ENCODE results near the gene MTFR2.
A peak's percentile ranks its signal among the peaks of the same experiment; 100 is the strongest.

The MTFR2 gene

DNA sequence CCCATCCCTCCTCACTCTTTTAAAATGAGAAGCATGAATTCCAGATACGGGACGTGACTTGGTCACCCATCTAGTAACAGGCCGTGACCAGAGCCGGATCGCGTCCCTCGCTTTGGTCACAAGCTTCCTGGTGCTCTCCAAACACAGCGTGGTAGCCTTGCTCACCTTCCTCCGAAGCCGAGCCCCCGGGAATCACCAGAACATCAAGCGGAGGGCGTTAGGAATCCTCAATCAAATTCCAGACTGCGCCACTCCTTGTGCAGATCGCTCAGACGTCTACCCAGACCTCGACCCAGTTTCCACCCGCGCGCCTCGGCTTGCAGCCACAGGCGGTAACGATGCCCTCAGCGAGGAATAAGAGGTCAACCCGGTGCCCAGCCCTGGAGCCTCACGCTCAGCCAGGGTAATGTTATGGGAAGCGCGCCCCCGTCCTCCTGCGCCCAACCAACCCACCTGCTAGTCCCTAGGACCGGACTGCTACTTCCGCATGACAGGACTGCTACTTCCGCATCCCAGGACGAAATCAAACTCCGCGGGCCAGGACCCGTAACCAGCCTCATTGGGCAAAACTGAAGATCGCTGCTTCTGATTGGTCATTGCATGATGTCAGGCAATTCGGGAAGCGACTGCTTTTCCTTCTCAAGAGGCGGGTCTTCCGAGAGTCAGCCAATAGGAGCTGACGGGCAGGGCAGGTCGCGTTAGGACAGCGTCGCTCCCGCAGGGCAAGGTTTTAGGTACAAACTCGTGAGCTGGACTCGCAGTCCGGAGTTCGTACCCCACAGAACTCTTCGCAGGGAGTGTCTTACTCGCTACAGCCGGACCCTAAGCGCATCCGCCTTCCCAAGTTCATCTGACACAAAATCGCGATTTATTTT is at the start of gene MTFR2:
TSS of gene MTFR2 (minus strand) at position 501 of the 875 bp plus-strand sequence. CDS start 1,212 bp downstream, outside the sequence.
- DNase-seq, result peak; percentile 99

- no peak for DNase-seq
Observed at GRCh38 chr6:136294621-136295020, 44.5 kb upstream of the MTFR2 start.

DNA sequence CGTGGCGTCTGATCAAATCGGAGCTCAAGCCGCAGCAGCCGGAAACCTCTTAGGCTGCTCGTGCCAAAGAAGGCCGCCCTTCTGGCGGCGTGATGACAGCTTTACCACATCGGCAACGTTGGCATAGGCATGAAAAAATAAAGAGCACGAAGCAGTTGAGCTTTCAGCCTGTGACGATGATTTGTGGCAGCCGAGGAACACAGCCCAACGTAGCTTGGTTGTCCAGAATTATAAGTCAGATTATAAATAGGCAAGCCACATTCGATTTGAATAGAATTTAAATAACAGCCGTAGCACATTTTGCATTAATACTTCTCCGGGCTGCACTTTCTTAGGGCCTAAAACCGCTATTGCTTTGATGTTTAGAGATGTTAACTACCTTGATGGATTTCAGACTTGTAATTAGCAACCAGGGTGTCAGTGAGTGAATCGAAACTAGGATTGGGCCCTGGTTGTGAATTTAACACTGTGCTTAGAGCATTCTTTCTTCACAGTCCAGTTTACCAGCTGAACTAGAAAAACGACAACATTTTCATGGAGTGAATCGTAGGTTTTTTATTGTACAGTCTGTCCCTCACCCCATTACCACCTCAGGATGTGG is 40.4 kb upstream of the MTFR2 start:
- peak; percentile 89 for DNase-seq

DNA sequence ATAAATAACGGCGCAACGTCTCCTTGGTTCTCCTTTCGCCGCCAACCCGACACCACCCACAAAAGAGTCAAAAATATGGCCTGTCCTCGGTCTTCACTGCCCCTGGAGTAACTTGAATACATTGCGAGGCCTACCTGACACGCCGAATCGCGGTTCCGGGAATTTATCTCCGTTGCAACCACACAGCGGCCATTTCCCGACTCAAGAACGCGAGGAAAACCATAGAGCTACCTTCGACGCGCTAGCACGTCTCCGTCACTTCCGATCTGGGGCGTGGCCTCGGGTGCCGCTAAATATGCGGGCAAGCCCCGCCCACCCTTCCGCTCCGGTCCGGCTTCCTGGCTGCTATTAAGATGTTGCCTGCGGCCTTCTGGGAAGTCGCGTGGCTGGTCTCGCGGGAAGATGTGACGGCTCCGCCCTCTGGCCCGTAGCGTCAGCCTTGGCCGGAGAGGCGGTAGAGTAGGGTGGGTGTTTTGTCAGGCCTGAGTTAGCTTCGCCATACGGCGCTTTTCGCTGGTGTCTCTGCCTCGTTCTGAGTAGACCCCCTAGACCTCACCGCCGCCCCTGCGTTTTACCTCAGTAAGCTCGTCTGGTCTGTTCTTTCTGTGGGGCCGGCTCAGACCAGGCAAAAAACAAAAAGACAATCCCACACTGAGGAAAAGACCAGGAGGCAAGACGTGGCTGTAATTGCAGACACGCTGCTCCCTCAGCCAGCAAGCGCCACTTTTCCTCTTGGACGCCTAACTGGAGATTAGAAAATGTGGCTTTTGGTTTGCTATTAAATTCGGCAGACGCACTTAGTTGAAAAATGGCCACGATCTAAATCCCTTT is 39.7 kb upstream of the MTFR2 start, which contains the start of gene BCLAF1:
TSS of gene BCLAF1 (minus strand) at position 268 of the 831 bp plus-strand sequence. CDS start 9,980 bp downstream, outside the sequence.
- peak; percentile 98 for DNase-seq

GRCh38 chr6:136289327-136289578 is 39.1 kb upstream of the MTFR2 start:
- peak; percentile 94 for DNase-seq

- DNase-seq, result peak; percentile 92
Observed at GRCh38 chr6:136288566-136289326, 38.6 kb upstream of the MTFR2 start.

- DNase-seq, result peak; percentile 29
Observed at GRCh38 chr6:136284909-136285308, 34.8 kb upstream of the MTFR2 start.

DNA sequence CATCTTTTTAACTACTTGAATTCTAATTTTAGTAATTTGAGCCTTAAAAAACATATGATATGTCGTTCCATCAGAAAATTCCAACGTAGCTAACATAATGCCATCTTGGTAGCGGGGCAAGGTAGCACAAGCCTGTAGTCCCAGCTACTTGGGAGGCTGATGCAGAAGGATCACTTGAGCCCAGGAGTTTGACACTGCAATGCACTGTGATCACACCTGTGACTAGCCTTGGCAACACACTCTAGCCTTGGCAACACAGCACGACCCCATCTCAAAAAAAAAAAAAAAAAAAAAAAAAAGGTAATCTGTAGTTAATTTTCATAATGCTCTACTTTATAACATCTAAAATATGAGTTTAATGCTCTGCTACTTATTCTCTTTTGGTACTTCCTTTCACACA is 32.8 kb upstream of the MTFR2 start:
- DNase-seq, result peak; percentile 9

- DNase-seq, result no peak
Observed at GRCh38 chr6:136280032-136280609, 30.0 kb upstream of the MTFR2 start.

DNA sequence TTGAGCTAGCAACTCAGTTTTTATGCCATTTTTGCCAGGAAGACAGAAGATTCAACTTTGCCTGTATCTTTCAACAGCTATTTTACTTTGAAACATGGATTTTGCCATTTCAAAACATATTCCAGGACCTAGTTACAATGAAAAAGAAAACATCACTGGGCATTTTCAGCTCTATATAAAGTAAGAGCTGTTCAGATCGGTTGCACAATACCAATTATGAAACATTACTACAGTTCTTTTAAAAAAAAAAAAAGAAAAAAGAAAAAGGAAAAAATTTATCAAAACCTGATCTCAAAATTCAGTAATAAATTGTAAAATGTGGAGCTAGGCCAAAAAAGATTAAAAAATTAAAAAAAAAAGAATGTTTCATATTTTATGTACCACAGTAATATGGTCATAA is 24.0 kb upstream of the MTFR2 start:
- no peak for DNase-seq

DNA sequence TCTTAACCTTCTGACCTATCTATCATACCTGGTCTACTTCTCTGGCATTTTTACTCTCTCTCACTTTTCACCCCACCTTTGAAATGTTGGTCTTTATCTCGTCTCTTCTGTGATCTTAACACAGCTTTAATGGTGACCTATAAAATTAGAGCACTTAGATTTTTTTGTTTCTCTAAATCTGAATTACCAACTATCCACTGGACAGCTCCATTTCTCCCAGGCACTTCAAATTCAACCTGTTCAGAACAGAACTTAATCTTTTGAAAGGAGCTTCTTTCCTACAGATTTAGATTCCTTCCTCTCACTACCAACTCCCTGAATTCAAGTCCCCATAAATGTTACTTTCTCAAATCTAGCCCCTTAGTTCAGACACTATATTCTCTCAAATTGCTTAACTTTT is 15.0 kb upstream of the MTFR2 start:
- DNase-seq, result no peak

DNA sequence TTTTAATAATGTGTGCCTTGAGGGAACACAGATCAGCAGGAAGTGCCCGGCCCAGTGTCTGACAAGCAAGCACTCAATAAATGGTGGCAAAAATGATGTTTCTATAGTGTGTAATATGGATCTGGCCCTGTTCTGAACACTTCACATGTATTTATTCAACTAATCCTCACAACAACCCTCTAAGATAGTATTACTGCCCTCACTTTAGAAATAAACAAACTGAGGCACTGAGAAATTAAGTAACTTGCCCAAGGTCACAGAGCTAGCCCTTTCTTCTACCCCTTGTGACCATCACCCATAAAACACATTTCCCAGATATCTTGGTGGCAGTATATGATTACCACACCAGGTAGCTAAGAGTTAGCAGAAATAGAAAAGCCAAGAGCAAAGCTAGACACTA is 12.8 kb upstream of the MTFR2 start:
- no peak for DNase-seq

DNA sequence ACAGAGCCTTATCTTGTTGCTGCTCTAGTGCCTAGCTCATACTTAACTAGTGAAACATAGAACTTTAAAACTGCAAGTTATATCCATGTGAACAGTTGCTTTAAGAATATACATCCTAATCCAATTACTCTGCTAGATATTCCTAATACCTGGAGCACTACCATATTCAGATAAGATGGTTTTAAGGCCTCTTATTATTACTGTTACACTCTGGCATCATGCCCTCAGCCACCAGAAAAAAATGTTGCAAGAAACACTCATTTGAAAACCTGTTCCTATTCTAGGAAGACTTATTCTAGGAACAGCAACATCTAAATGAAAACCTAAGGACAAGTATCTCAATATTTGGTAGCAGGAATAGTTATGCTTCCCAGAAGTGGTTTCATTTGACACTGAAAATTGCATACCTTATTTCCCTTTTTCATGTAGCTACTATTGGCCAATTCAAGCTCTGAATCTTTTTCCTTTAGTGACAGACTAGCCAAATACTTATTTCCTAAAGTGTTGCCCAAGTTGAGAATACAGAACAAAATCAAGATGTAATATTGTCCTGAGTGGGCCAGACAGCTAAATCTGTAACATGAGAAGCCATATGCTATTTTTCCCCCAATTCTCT is 4.8 kb upstream of the MTFR2 start:
- DNase-seq, result no peak

DNA sequence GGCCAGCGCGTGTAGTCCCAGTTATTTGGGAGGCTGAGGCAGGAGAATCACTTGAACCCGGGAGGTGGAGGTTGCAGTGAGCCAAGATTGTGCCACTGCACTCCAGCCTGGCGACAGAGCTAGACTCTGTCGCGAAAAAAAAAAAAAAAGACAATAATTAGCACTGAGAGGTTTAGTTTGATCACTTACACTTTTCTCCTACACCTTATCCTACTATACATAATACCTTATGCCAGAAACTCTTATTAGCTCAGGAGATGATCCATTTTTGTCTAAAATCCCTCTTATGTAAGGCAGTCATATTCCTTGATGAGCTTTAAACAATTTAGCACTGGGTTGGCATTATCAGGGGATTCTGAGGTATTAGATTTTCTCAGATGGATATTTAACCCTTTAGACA is 3.6 kb upstream of the MTFR2 start:
- DNase-seq, result no peak

- DNase-seq, result peak; percentile 16
Observed at GRCh38 chr6:136252441-136252840, 2.3 kb upstream of the MTFR2 start.

GRCh38 chr6:136251394-136251793 is 1.3 kb upstream of the MTFR2 start:
- peak; percentile 43 for DNase-seq

- peak; percentile 78 for DNase-seq
Observed at GRCh38 chr6:136250686-136251008, 536 bp upstream of the MTFR2 start.

DNA sequence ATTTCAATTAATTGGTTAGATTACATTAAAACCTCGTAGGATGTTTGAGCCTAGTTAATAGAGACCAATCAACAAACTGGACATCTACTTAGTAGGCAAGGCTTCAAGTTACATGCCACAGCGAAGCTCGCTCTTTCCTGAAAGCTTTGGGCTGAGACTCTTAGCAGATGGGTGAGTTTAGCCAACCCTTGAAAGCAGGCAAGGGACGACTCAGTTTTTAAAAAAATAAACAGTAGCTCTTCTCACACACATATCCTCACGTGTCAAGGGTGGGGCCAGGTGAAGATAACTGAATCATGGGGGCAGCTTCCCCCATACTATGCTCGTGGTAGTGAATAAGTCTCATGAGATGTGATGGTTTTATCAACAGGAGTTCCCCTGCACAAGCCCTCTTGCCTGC is 775 bp downstream of the MTFR2 start:
- DNase-seq, result peak; percentile 40

- no peak for DNase-seq
Observed at GRCh38 chr6:136244061-136244616, 6.0 kb downstream of the MTFR2 start.

DNA sequence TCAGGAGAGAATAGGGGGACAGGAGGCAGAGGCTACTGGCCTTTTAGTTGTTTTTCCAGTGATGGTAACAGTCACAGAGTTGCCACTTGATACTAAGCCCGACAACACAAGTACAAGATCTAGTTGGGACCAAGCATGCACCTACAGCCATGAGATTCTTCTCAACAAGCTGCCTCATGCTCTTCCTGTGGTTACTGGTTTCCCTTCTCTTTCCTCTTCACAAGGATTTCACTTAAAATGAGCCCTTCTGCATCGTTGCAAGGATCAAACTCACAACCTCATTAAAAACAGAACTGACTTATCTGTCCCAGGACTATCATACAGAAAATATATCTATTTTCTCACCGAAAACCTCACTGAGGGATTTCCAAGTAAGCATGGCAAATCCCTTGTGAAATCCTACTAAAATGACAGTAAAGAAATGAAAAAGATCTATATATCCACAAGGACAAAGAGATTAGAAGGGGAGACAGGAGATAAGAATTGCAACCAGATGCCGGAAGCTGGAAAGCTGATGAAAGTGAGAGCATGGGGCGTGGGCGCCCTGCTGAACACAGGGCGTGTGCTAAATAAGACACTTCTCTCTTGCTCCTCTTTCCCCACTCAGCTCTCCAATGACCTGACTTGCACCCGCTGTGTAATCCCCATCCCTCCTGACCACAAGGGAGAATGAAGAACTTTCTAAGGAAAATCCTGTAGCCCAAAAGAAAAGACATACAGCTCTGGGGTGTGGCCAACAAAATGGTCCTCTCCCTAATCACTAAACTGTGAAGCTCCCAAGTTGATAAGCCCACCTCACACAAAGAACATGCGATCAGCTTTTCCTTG is 13.4 kb downstream of the MTFR2 start:
- DNase-seq, result no peak

- peak; percentile 96 for DNase-seq
Observed at GRCh38 chr6:136235233-136235564, 14.9 kb downstream of the MTFR2 start.
